HS-27A (cell line): ENCODE measurements around the gene VEPH1.

Source experiments
- DNase-seq: peaks from one replicate; pipeline ENCODE4 v3.0.0-alpha.2; 2012; ENCODE audit warnings: low read depth, missing footprints

Gene VEPH1

DNA sequence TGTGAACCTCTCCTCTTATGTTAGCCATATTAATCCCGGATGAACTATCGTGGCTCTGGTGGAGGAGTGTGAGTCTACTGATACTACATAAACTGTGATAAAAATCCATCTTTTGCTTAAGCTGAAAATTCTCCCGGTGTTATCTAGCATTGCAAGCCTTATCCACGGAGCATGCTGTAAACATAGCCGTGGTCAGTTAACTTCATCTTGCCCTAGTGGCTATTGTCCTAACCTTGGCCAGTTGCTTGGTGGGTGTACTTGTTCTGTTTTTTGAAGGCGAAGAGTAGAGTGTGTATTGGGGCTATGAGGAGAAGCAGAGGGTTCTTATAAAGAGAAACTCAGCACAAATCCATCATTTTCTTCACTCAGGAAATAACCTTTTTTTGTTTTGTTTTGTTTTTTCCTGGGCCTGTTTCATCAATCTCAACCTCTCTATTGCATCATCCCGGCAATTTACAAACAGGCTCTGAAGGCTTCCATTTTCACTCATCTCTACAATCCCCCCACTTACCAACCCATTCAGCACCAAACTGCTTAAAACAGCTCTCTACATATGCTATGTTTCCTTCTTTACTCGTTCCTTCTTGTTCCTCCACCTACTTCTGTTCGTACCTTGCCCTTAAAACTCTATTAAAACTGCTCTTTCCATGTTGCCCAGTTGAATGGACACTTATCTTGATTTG lies 202.1 kb downstream of the VEPH1 start:
- DNase-seq: no peak

DNA sequence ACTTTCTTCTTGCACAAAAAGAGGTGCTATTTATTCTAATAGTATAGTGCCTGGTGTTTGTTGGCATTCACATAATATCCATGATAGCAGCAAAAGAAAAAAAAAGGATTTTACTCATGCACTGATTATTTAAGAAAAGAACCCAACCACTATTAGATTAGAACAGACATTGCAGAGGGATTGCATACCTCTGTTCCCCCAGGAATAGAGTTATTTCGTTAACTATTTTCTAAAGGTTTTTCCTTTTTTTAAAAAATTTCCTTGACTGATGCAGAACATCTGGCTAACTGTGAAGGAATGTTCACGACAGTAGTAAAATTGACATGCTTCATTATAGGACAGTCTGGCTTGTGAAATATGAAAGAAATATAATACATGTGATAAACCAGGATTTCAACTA lies 203.1 kb downstream of the VEPH1 start:
- DNase-seq: no peak

GRCh38 chr3:157297328-157297915 lies 205.8 kb downstream of the VEPH1 start:
- no peak for DNase-seq

GRCh38 chr3:157294953-157295352 lies 208.3 kb downstream of the VEPH1 start:
- DNase-seq: no peak

DNA sequence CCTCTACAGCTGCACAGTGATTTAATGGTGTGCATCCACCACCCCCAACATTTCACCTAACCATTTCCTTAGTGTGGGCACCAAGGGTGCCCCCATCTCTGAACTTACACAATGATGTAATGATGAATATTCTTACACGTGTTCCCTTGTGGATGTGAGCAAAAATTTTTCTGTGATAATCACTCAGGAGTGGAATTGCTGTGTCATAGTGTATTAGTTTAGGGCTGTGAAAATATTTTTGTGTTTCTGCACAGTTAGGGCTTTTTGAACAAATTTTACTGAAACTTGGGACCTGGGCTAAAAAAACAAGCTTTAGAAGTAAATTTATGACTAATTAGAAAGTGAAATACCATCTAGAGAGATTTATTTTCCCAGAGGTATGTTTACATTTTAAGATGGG lies 208.7 kb downstream of the VEPH1 start:
- no peak for DNase-seq

DNA sequence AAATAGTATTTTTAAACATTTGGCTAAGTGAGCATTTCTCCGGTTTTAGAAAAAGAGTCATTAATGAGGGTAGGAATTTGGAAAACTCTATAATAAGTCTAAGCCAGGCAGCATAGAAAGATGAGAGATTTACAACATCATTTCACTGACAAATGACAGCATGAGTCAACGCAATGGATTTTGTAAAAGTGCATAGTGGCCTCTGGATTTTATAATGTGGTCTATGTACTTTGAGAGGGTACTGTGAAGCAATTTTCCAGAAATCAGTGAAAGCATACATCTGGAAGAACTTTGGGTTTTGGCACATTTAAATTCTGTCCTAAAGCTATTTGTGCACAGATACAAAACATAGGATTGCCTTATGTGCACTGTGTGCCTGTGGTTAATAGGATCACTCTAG lies 212.4 kb downstream of the VEPH1 start:
- peak; percentile 69 for DNase-seq

GRCh38 chr3:157285966-157286365 lies 217.2 kb downstream of the VEPH1 start:
- no peak for DNase-seq

- no peak for DNase-seq
These were observed 218.1 kb downstream of the VEPH1 start for GRCh38 chr3:157285141-157285540.

- no peak for DNase-seq
These were observed 218.5 kb downstream of the VEPH1 start for GRCh38 chr3:157284688-157285087.

- DNase-seq: peak; percentile 82
These were observed 220.7 kb downstream of the VEPH1 start for GRCh38 chr3:157282261-157283191.

DNA sequence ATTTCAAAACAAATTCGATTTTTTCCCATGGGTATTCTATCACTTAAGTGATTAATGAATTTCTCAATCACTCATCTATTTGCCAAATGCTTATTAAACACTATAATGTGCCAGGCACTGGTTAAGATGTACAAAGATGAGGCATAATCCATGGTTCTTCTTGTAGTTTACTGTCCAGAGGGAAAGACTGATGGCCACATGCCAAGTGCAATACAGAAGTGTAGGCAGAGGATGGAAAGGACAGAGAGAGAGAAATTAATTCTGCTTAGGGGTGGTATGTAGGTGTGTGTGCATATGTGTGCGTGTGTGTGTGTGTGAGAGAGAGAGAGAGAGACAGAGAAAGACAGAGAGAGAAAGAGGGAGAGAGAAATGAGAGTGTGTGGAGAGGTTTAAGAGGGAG lies 222.4 kb downstream of the VEPH1 start:
- no peak for DNase-seq

DNA sequence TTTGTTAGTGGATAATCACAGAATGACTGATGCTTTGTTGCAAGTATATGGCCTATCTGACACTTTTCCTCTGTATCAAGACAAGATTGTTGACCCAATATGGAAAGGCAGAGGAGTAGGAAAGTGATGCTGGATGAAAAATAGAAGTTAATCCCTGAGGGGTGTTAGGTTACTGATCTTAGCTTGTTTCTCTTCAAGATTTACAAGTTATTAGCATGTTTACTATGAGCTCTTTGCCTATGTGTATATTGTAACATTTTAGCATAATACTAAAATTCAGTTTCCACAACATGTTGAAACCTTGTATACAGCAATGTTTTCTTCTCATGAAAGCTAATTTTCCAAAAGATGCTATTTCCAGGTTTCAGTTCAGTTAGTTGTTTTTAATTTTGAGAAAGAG lies 222.9 kb downstream of the VEPH1 start:
- DNase-seq: no peak

DNA sequence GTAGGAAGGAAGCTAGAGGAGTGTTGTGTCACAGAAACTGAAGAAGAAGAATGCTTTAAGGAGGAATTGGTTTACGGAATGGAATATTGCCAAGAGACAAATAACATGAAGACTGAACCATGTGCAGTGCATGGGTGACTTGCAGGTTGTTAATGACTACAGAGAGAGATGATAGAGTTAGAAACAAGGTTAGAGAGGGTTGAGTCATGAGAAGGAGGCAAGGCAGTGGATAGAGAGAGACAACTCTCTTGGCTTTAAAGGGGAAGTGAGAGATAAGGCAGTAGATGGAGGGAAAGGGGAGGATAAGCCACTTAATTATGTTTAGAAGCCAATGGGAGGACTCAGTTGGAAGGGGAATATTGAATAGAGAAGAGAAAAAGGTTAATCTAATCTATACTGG lies 224.0 kb downstream of the VEPH1 start:
- no peak for DNase-seq

DNA sequence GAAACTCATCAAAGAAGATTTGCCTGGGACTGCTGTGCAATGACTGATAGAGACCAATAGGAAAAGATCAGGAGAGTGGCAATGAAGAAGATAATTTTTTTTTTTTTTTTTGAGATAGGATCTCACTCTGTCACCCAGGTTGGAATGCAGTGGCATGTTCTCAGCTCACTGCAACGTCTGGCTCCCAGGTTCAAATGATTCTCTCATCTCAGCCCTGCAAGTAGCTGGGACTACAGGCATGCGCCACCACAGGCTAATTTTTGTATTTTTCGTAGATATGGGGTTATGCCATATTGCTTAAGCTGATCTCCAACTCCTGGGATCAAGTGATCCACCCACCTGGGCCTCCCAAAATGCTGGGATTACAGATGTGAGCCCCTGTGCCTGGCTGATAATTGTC lies 226.4 kb downstream of the VEPH1 start:
- no peak for DNase-seq

DNA sequence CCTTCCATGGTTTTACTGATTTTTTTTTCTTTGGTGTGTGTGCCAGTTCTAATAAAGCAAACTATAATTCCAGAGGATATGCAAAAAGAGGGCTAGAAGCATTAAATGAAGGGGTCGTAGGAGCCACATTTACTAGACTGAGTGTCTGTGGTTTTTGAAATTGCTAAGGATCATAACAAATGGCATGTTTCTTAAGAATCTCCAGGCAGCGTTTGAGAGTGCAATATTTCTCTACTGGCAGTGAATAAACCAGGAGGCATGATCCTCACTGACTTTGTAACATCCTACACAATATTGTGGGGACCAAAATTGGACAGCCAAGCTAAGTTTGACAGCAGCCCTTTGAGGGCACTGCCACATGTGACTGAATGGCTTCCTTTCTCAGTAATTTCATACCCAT lies 227.4 kb downstream of the VEPH1 start:
- no peak for DNase-seq

- no peak for DNase-seq
These were observed 228.5 kb downstream of the VEPH1 start for GRCh38 chr3:157274644-157275137.

- DNase-seq: no peak
These were observed 231.8 kb downstream of the VEPH1 start for GRCh38 chr3:157271283-157271882.

- no peak for DNase-seq
These were observed 235.2 kb downstream of the VEPH1 start for GRCh38 chr3:157268026-157268425.

DNA sequence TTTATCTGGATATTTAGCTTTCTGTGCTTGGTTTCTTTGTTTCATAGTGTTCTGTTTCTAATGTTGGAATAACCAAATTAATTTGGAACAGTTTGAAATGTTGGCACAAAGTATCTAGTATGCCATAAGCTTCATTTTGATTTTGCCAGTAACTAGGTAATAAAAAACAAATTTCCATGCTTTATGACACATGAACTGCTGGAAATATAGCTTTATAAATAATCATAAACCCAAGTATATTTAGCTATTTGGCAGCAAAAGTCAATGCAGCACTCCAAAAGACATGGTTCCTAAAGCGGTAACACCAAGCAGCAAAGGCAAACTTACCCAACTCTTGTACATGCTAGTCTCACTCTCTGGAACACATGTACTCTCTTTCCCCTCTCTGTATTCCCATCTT lies 237.3 kb downstream of the VEPH1 start:
- no peak for DNase-seq

GRCh38 chr3:157263027-157263426 lies 240.2 kb downstream of the VEPH1 start:
- no peak for DNase-seq

- no peak for DNase-seq
These were observed 242.2 kb downstream of the VEPH1 start for GRCh38 chr3:157261000-157261399.

- DNase-seq: no peak
These were observed 243.4 kb downstream of the VEPH1 start for GRCh38 chr3:157259825-157260224.
